Peyer's patch (tissue), 4 donors: ENCODE data around the gene AGAP3.

Experiments
- CTCF ChIP-seq, 6 experiments: fragments of 450-650 bp in 4 of 6; fragments of 200-600 bp in 2 of 6; sonication (generic) in 1 of 6; IDR thresholded peaks; one replicate each; pipeline ENCODE4 v1.5.1; 2017 to 2019; ENCODE audit warnings: antibody characterized with exemption in 6 of 6, mild to moderate bottlenecking in 3 of 6, moderate library complexity in 1 of 6
- POLR2A ChIP-seq, 2 donors: fragments of 450-650 bp; IDR thresholded peaks; one replicate each; pipeline ENCODE4 v1.5.1; 2017; ENCODE audit warnings: antibody characterized with exemption in 2 of 2, mild to moderate bottlenecking in 2 of 2, moderate library complexity in 2 of 2

- no peak for TF ChIP-seq POLR2A (IDR thresholded peaks at IDR 0.05)
- TF ChIP-seq CTCF (IDR thresholded peaks at IDR 0.05), result no peak
Observed at GRCh38 chr7:151133986-151134742, 47.9 kb downstream of the AGAP3 start.
